Suprapubic skin (tissue), 4 donors: ENCODE data around the gene CD27.
A peak's percentile ranks its signal among the peaks of the same experiment; 100 is the strongest.

Source experiments
- CTCF ChIP-seq, 2 donors: fragments of 200-600 bp in 1 of 2; fragments of 450-650 bp in 1 of 2; sonication (generic) in 1 of 2; IDR thresholded peaks; one replicate each; pipeline ENCODE4 v1.5.1; 2016 to 2019; ENCODE audit warnings: antibody characterized with exemption in 2 of 2, mild to moderate bottlenecking in 1 of 2, moderate library complexity in 1 of 2
- EP300 ChIP-seq: sonication (generic); formaldehyde crosslinking; IDR thresholded peaks from one replicate; pipeline ENCODE4 v1.6.1; 2017; ENCODE audit warnings: antibody characterized with exemption
- POLR2A ChIP-seq, 2 donors: fragments of 450-650 bp; IDR thresholded peaks; one replicate each; pipeline ENCODE4 v1.6.1; 2017; ENCODE audit warnings: antibody characterized with exemption in 2 of 2, mild to moderate bottlenecking in 2 of 2, moderate library complexity in 2 of 2
- POLR2AphosphoS5 ChIP-seq, 3 donors: sonication (generic); formaldehyde crosslinking; IDR thresholded peaks; one replicate each; pipeline ENCODE4 v1.6.1; 2017; ENCODE audit warnings: antibody characterized with exemption in 3 of 3

DNA sequence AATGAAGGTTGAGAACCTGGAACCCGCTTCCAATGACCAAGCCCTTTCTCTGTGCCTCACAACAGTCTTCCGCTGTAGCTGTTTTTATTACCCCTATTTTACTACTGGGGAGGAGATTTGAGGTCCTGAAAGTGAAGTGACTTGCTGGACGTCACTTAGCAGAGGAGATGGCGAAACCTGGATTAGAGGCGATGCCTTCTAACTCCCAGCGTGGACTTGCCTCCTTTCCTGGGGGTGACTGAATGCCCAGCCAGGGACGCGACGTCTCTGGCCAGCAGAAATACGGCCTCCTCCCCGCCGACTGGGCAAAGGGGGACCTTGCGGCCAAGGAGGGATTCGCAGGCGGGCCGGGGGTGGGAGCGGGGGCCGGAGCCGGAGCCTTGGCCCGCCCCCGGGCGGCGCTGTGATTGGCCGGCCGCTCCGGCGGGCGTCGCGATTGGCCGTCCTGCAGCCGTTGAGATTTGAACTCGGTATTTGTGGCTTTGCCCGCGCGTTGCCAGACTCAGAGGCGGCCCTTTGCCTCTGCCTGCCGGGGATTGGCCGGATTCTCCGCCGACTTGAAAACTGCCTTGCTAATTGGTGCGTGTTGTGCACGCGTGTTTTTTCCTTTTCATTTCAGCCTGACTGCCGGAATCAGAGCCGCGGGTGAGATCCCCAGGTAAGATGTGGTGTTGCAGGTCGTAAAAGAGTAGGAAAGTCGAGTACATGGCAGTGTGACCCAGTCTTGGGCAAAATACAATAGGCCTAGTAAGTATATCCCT is 48.9 kb downstream of the CD27 start, which contains the start of gene NCAPD2:
- TF ChIP-seq EP300 (no peak), POLR2A (IDR thresholded peaks at IDR 0.05) (peak; percentile 8 to 18), CTCF (IDR thresholded peaks at IDR 0.05) (peak; percentile 33 to 36), POLR2AphosphoS5 (IDR thresholded peaks at IDR 0.05) (no peak)
